Stimulated activated CD4-positive, alpha-beta T cell treated with anti-CD3 and anti-CD28 coated beads, Interleukin-2, amount 100 ng/mL, for 4 hours (primary cell): ENCODE data around the gene TRAPPC12.
"Not testable (repeated sequence)": the region's sequence is repeated elsewhere in the genome, so short reads cannot be mapped to it uniquely, and the experiment has no call there.

ENCODE experiments used
- DNase-seq: peaks from one replicate; pipeline ENCODE4 v3.0.0-alpha.2; 2020; ENCODE audit warnings: low read depth

Gene TRAPPC12

DNA sequence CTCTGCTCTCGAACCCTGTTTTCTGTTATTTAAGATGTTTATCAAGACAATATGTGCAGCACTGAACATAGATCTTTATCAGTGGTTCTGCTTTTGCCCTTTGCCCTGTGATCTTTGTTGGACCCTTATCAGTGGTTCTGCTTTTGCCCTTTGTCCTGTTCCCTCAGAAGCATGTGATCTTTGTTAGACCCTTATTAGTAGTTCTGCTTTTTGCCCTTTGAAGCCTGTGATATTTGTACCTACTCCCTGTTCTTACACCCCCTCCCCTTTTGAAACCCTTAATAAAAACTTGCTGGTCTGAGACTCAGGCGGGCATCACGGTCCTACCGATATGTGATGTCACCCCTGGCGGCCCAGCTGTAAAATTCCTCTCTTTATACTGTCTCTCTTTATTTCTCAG lies 135.9 kb downstream of the TRAPPC12 start:
- DNase-seq: not testable (repeated sequence)

DNA sequence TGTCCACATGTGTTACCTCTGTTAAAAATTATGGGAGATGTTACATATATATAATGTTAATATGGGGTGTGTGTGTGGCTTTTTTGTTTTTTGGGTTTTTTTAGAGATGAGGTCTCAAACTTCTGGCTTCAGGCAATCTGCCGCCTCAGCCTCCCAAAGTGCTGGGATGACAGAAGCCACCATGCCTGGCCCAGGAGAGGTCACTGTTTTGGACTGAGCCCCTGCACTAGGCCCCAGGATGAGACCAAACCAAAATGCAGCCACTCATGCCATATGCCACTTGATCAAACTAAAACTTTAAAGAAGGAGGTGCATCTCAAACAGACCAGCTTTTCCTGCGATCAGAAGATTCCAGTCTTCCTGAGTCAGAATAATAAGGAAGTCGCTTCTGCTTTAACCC lies 137.3 kb downstream of the TRAPPC12 start:
- DNase-seq: no peak

- DNase-seq: no peak
These were observed 138.5 kb downstream of the TRAPPC12 start for GRCh38 chr2:3517948-3518495.

GRCh38 chr2:3518496-3519254 lies 139.2 kb downstream of the TRAPPC12 start:
- DNase-seq: peak; percentile 98

- peak; percentile 63 for DNase-seq
These were observed 140.0 kb downstream of the TRAPPC12 start, which contains the start of gene ADI1 for GRCh38 chr2:3519255-3520205. Gene ADI1, minus strand, starts transcription at chr2:3519531. Its CDS starts 44 bp downstream, at chr2:3519487.

DNA sequence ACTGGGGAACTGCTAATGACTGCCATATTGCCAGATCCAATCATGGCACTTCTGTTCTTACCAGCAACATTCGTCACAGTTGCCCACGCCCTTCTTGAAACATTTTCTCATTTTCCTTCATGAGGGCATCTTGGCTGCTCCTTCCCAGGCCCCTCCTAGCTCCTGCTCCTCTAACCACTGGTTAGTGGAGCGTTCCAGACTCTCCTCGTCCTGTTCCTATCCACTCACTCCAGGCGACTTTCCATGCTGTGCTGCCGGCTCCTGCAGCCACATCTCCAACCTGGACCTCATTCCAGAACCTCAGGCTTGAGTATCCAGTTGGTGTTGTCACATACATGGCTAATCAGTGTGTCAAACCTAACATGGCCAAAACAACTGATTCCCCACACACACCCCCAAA lies 141.1 kb downstream of the TRAPPC12 start:
- DNase-seq: no peak

DNA sequence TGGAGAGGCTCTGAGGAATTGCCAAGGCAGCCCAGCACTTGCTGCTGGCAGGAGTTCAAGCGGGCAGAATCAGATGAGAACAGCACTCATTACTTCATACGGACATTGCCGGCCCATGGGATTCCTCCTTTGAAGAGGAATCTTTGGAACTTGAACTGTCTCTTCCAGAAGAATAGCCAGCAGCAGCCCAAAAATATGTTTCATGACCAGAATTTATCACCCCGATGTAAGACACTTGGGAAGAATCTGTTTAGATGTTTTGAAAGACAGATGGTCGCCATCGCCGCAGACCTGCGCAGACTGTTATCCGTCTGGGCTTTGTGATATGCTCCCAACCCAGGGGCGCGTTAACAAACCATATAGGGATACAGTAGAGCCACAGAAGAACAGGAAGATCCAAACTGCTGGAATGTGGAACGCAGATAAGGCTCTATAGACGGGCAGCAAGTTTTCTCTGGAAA lies 143.5 kb downstream of the TRAPPC12 start:
- DNase-seq: no peak

- no peak for DNase-seq
These were observed 144.1 kb downstream of the TRAPPC12 start for GRCh38 chr2:3523551-3524041.

- DNase-seq: no peak
These were observed 147.4 kb downstream of the TRAPPC12 start for GRCh38 chr2:3526871-3527270.

DNA sequence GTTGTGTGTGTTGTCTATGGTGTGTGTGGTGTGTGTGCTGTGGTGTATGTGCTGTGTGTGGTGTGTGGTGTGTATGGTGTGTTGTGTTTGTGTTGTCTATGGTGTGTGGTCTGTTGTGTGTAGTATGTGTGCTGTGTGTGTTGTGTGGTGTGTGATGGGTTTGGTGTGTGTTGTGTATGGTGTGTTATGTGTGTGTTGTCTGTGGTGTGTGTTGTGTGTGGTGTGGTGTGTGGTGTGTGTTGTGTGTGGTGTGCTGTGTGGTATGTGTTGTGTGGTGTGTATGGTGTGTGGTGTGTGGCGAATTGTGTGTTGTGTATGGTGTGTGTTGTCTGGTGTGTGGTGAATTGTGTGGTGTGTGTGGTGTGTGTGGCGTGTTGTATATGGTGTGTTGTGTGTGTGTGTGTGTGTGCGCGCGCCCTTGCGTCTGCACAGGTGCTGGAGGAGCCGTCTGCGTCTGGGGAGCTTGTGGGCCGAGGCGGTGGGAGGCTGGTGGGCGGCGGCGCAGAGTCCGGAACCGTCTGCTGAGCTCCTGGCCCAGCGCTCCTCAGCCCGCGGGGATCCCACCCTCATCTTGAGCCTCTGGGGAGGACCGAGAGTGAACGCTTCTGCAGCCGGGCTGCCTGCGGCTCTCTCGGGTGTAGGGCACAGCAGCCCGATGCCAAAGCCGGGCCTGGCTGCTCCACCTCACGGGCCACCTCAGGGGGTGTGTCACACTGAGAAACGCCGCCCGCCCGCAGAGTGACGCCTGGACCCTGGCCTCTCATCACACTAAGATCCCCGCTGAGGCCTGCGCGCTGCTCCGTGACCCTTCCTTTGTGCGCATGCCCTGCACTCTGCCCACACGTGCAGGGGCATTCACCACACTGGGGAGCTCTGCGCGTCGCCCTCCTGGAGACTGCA lies 148.6 kb downstream of the TRAPPC12 start:
- no peak for DNase-seq
